Nucleus accumbens (tissue), 56 donors: ENCODE data around the gene SORBS1.

Experiments used
- DNase-seq, 56 donors: peaks; one replicate each; lab custom pipeline; 2025; lab: John Stamatoyannopoulos, UW

Gene SORBS1

GRCh38 chr10:95264227-95265051 lies 296.7 kb downstream of the SORBS1 start:
- DNase-seq = no peak

DNA sequence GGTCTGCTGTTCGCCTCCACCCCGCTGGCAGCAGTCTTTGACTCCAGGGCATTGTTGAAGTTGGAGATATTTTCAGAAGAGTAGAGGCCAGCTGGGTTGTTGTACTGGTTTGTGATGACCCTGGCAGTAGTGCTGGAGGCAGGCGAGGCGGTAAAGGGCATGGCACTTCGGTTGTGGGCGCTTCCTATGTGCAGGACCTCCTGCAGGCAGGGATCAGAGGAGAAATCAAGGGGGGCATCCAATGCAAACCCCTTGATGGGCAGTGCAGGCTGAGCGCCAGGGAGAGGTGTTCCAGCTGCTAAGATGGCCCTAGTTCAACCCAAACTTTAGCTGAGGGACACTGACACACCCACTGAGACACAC lies 297.3 kb downstream of the SORBS1 start:
- no peak for DNase-seq

DNA sequence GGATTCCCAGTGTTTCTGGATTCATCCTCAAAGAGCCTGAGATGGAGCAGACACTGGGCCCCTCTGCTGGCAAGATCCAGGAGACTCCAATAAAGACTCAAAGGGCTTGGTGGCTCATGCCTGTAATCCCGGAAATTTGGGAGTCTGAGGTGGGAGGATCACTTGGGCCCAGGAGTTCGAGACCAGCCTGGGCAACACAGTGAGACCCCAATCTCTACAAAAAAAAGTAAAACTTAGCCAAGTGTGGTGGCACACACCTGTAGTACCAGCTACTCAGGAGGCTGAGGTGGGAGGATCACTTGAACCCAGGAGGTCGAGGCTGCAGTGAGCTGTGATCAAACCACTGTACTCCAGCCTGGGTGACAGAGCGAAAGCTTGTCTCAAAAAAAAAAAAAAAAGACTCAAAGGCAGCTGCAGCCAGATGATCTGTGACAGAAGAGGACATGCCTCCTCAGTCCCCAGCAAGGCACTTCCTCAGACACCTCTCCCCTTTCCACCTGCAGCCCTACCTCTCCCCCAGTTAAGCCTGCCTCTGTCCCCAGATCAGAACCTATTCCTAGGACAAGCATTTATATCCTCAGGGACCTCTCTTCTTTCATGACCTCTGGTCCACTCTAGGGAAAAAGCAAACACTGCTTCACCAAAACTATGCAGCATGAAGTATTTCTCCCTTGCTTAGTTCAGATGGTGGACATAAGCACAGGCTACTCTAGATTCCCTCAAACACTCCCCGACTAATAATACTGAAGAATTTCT lies 298.2 kb downstream of the SORBS1 start:
- DNase-seq = no peak

- DNase-seq = no peak
Observed at GRCh38 chr10:95261926-95262325, 299.2 kb downstream of the SORBS1 start.
